ENCODE data around the gene APOBEC3F. TPM values are rescaled to one million over a fixed set of nuclear protein-coding genes. Genes with fewer than 3 reads are reported as not detected.

APOBEC3F gene
- total and polyA plus RNA-seq, 10 of the 15 experiments (the other 5 are each of a cell fraction or from before 2014, with no cell fraction given) = 7.4 to 29.1 (median 12.8) TPM

- TF ChIP-seq ZNF592 (IDR thresholded peaks at IDR 0.05) (no peak), POU2F2 (IDR thresholded peaks at IDR 0.05; ENCODE audit: borderline replicate concordance, low read depth, low read length) (no peak), IKZF1 (conservative IDR thresholded peaks at IDR 0.05) (peak; percentile 70), ATF7 (IDR thresholded peaks at IDR 0.05; ENCODE audit: low read depth) (0 out of 2 replicates have a peak, but pooled peaks have one; percentile 18), MLLT1 (IDR thresholded peaks at IDR 0.05) (peak; percentile 71), SMC3 (IDR thresholded peaks at IDR 0.05; ENCODE audit: borderline replicate concordance, low read length) (peak; percentile 91), CUX1 (IDR thresholded peaks at IDR 0.05; ENCODE audit: insufficient replicate concordance, low read depth, low read length) (no peak), ELK1 (IDR thresholded peaks at IDR 0.05; ENCODE audit: low read depth, low read length) (peak; percentile 76; the same call in 1 of the 2 replicates), PKNOX1 (IDR thresholded peaks at IDR 0.05) (peak; percentile 14; the same call in 1 of the 2 replicates), CTCF (IDR thresholded peaks at IDR 0.05 in 2 of 3, conservative IDR thresholded peaks at IDR 0.05 in 1 of 3; ENCODE audit: control insufficient read depth in 2 of 3, extremely low read depth in 1 of 3, insufficient read depth in 1 of 3, low read depth in 3 of 3, low read length in 3 of 3) (peak; percentile 69 to 76 (median 75)), DPF2 (IDR thresholded peaks at IDR 0.05) (peak; percentile 49; the same call in 1 of the 2 replicates), HDGF (IDR thresholded peaks at IDR 0.05) (no peak; the same call in 1 of the 2 replicates), SPI1 (IDR thresholded peaks at IDR 0.05; ENCODE audit: borderline replicate concordance, insufficient read depth, low read depth, low read length) (peak; percentile 82; the same call in 1 of the 2 replicates)
These were observed 37.5 kb upstream of the APOBEC3F start (continued) for GRCh38 chr22:39003165-39003638.
